CD14-positive monocyte (primary cell): ENCODE measurements around the gene SPRY2. TPM values are rescaled to one million over a fixed set of nuclear protein-coding genes. Genes with fewer than 3 reads are reported as not detected.

Source experiments
- DNase-seq, 3 donors: peaks; one replicate each; pipeline ENCODE4 v3.0.0-alpha.2; 2011 to 2022
- H2AFZ ChIP-seq: 2 replicates; pipeline ENCODE4 v1.6.0; 2012; ENCODE audit warnings: mild to moderate bottlenecking, low read depth, low read length, inconsistent platforms; ENCODE audit not compliant: insufficient read depth, poor library complexity, severe bottlenecking
- H3K27ac ChIP-seq, 2 donors: 1 replicate in 1 of 2; 2 replicates in 1 of 2; pipeline ENCODE4 v1.5.1; 2012 to 2013; ENCODE audit warnings: low read length in 2 of 2, control low read depth in 1 of 2, inconsistent platforms in 1 of 2, low read depth in 1 of 2, mild to moderate bottlenecking in 1 of 2
- H3K27me3 ChIP-seq, 2 donors: one replicate each; pipeline versions ENCODE4 v1.6.0 to v1.6.1; 2011 to 2013; ENCODE audit warnings: low read length in 2 of 2; ENCODE audit not compliant: control insufficient read depth in 2 of 2, insufficient read depth in 2 of 2
- H3K36me3 ChIP-seq, 2 donors: replicated peaks in 1 of 2; 1 replicate in 1 of 2; 2 replicates in 1 of 2; pipeline versions ENCODE4 v1.5.1 to v1.6.1; 2012 to 2013; ENCODE audit warnings: low read length in 2 of 2, control low read depth in 1 of 2, inconsistent platforms in 1 of 2, mild to moderate bottlenecking in 1 of 2; ENCODE audit not compliant: insufficient read depth in 2 of 2, control insufficient read depth in 1 of 2
- H3K4me1 ChIP-seq, 2 donors: 1 replicate in 1 of 2; 2 replicates in 1 of 2; pipeline versions ENCODE4 v1.5.1 to v1.6.1; 2012 to 2013; ENCODE audit warnings: low read length in 2 of 2, control low read depth in 1 of 2, inconsistent platforms in 1 of 2, mild to moderate bottlenecking in 1 of 2, moderate library complexity in 1 of 2; ENCODE audit not compliant: insufficient read depth in 2 of 2, control insufficient read depth in 1 of 2
- H3K4me2 ChIP-seq: replicated peaks from 2 replicates; pipeline ENCODE3; 2012; ENCODE audit warnings: low read length, moderate library complexity, mild to moderate bottlenecking; ENCODE audit not compliant: poor library complexity, severe bottlenecking; ENCODE audit errors: extremely low read depth
- H3K4me3 ChIP-seq, 3 experiments: fragments of 200-600 bp in 1 of 3; sonication (generic) in 1 of 3; replicated peaks in 1 of 3; 1 replicate in 2 of 3; 2 replicates in 1 of 3; pipeline ENCODE4 v1.5.1; 2011 to 2013; ENCODE audit warnings: low read length in 3 of 3, mild to moderate bottlenecking in 3 of 3, control low read depth in 2 of 3, low read depth in 2 of 3, inconsistent platforms in 1 of 3, moderate library complexity in 1 of 3
- H3K79me2 ChIP-seq: 2 replicates; pipeline ENCODE4 v1.6.0; 2012; ENCODE audit warnings: mild to moderate bottlenecking, control low read depth, inconsistent platforms, low read length, moderate library complexity; ENCODE audit not compliant: insufficient read depth
- H3K9ac ChIP-seq: 2 replicates; pipeline ENCODE4 v1.6.0; 2017; ENCODE audit warnings: low read length, mild to moderate bottlenecking; ENCODE audit not compliant: insufficient read depth, poor library complexity, severe bottlenecking
- H3K9me3 ChIP-seq, 2 donors: replicated peaks in 1 of 2; 1 replicate in 1 of 2; 2 replicates in 1 of 2; pipeline versions ENCODE4 v1.5.1 to v1.6.1; 2012 to 2013; ENCODE audit warnings: low read length in 2 of 2, control low read depth in 1 of 2; ENCODE audit not compliant: control insufficient read depth in 1 of 2, insufficient read depth in 1 of 2
- H4K20me1 ChIP-seq: 2 replicates; pipeline ENCODE4 v1.6.0; 2012; ENCODE audit warnings: mild to moderate bottlenecking, low read length, control low read depth, moderate library complexity; ENCODE audit not compliant: insufficient read depth
- H3K27ac Mint-ChIP-seq, 7 donors: one replicate each; pipeline ENCODE4 v1.8.0; 2020; ENCODE audit warnings: mild to moderate bottlenecking in 7 of 7, mixed read lengths in 7 of 7, moderate library complexity in 6 of 7, inconsistent platforms in 2 of 7
- H3K27me3 Mint-ChIP-seq, 3 donors: one replicate each; pipeline ENCODE4 v1.8.0; 2021 to 2022; ENCODE audit warnings: low read depth in 3 of 3, mild to moderate bottlenecking in 3 of 3, mixed read lengths in 3 of 3, moderate library complexity in 3 of 3, inconsistent platforms in 1 of 3
- H3K36me3 Mint-ChIP-seq, 2 donors: one replicate each; pipeline ENCODE4 v1.8.0; 2020; ENCODE audit warnings: mixed read lengths in 2 of 2, inconsistent platforms in 1 of 2, mild to moderate bottlenecking in 1 of 2
- H3K4me1 Mint-ChIP-seq: one replicate; pipeline ENCODE4 v1.8.0; 2020; ENCODE audit warnings: mild to moderate bottlenecking, mixed read lengths
- H3K4me3 Mint-ChIP-seq, 2 donors: one replicate each; pipeline ENCODE4 v1.8.0; 2020; ENCODE audit warnings: mild to moderate bottlenecking in 2 of 2, mixed read lengths in 2 of 2, moderate library complexity in 1 of 2
- H3K9me3 Mint-ChIP-seq, 7 donors: one replicate each; pipeline ENCODE4 v1.8.0; 2020 to 2022; ENCODE audit warnings: mixed read lengths in 7 of 7, mild to moderate bottlenecking in 6 of 7, moderate library complexity in 6 of 7, inconsistent platforms in 2 of 7
- CTCF ChIP-seq: fragments of 200-600 bp; IDR thresholded peaks from one replicate; pipeline ENCODE4 v1.8.0; 2022; ENCODE audit warnings: antibody characterized with exemption, mild to moderate bottlenecking
- WGBS: methylation state at CpG from one replicate; pipeline ENCODE4 v1.1.5; 2013; ENCODE audit warnings: missing lambda C conversion rate; ENCODE audit not compliant: insufficient coverage; 5-methylcytosine and 5-hydroxymethylcytosine counted together
- intact Hi-C, 2 donors: fragments of 100-400 bp; cut with micrococcal nuclease; formaldehyde crosslinking; loops; one replicate each; pipeline versions ENCODE4 v1.15.0 to v1.15.1; 2023
- polyA plus RNA-seq, 3 donors: library from polyadenylated mRNA; depleted of rRNA in 1 of 3; unstranded in 2 of 3; stranded (reverse) in 1 of 3; fragments of 300-500 nt in 2 of 3; fragments of >200 nt in 1 of 3; fragmentation: Illumina TruSeq in 2 of 3; gene quantifications; 1 replicate in 2 of 3; 2 replicates in 1 of 3; pipeline ENCODE4 v1.2.3, GENCODE V29; 2012 to 2021

SPRY2 gene
- polyA plus RNA-seq, 3 donors: 0.26 to 1.8 (median 0.73) TPM

GRCh38 chr13:80299046-80299445 lies 41.9 kb downstream of the SPRY2 start:
- no peak for TF ChIP-seq CTCF
- no peak overlapping the region for H3K4me3 Mint-ChIP-seq
- Histone ChIP-seq H3K36me3 (no peaks in the 10 kb centered on the region), H2AFZ (no peak overlapping the region), H3K9me3 (peaks cover 0 to 4% of the 10 kb centered on the region in 2 donors), H3K27me3 (no peaks in the 10 kb centered on the region), H3K79me2 (no peaks in the 10 kb centered on the region), H3K9ac (no peak overlapping the region), H3K4me1 (peaks cover 10 to 12% of the 10 kb centered on the region in 2 donors), H3K4me2 (no peak overlapping the region), H3K27ac (no peak overlapping the region), H3K4me3 (no peak overlapping the region), H4K20me1 (no peaks in the 10 kb centered on the region)
- DNase-seq: no peak
- H3K9me3 Mint-ChIP-seq: peaks cover 0 to 10% (median 0%) of the 10 kb centered on the region in 7 donors
- H3K36me3 Mint-ChIP-seq: no peaks in the 10 kb centered on the region
- no peak overlapping the region for H3K27ac Mint-ChIP-seq
- peaks cover 12% of the 10 kb centered on the region for H3K4me1 Mint-ChIP-seq
- intact Hi-C loops: no loop called here
- peaks cover 0 to 2% (median 0%) of the 10 kb centered on the region in 3 donors for H3K27me3 Mint-ChIP-seq

- no peaks in the 10 kb centered on the region for H3K36me3 Mint-ChIP-seq
These were observed 43.4 kb downstream of the SPRY2 start for GRCh38 chr13:80297503-80297902.

More at GRCh38 chr13:80297503-80297902, 43.4 kb downstream of the SPRY2 start:
- H3K27ac Mint-ChIP-seq: no peak overlapping the region
- no peaks in the 10 kb centered on the region for H3K27me3 Mint-ChIP-seq
- Histone ChIP-seq H3K4me2 (no peak overlapping the region), H4K20me1 (no peaks in the 10 kb centered on the region), H3K79me2 (no peaks in the 10 kb centered on the region), H3K27me3 (no peaks in the 10 kb centered on the region), H3K36me3 (no peaks in the 10 kb centered on the region), H3K9me3 (peaks cover 0 to 4% of the 10 kb centered on the region in 2 donors), H3K4me3 (no peak overlapping the region), H3K27ac (no peak overlapping the region), H2AFZ (no peak overlapping the region), H3K4me1 (peaks cover 10 to 12% of the 10 kb centered on the region in 2 donors), H3K9ac (no peak overlapping the region)
- no CpG with 5 or more reads among the region's 2 CpGs for WGBS
- H3K4me3 Mint-ChIP-seq: no peak overlapping the region
- H3K4me1 Mint-ChIP-seq: peaks cover 12% of the 10 kb centered on the region
- TF ChIP-seq CTCF: no peak
- DNase-seq: no peak
- intact Hi-C loops: no loop called here
- peaks cover 0 to 5% (median 2%) of the 10 kb centered on the region in 7 donors for H3K9me3 Mint-ChIP-seq
